CD4-positive, alpha-beta T cell treated with Interferon gamma for 1 hour (primary cell): Measurements from ENCODE around the gene PTPRH.

Source experiments
- DNase-seq: peaks from one replicate; pipeline ENCODE4 v3.0.0-alpha.2; 2020

Gene PTPRH

GRCh38 chr19:55224038-55224665, 14.9 kb upstream of the PTPRH start:
- no peak for DNase-seq

GRCh38 chr19:55223291-55224037, 14.2 kb upstream of the PTPRH start:
- DNase-seq, result no peak

- DNase-seq, result no peak
Observed at GRCh38 chr19:55220525-55220924, 11.2 kb upstream of the PTPRH start.

DNA sequence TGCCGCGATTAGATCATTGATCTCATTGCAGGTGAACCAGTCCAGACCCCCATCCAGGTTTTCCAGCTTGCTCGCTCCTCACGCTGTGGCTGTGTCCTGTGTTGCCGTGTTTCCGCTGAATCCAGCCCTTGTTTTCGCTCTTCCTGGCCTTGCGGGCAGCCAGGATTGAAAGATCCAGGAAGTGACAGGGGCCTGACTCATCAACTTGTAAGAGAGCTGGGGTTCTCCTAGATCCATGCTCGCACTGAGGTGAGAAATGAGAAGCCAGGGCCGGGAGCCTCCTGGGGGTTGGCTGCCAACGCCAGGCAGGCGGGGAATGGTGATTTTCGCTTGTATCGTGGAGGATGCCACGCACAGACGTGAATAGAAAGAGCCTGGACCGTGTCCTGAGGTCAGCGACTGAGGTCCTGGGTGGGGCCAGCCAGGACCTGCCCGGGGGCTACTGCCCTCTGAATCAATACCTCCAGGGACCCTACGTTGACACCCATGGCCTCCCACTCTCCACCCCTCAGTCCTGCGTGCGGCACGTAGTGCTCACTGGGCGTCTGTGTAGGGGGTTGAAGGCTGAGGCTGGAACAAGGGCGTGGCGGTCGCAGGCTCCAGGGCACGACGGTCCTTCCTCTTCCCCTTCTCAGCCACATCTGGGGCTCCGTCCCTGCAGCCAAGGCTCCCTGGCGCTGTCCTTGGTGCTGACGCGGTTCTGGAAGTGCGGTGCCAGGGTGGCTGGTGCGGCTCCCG, 7.3 kb upstream of the PTPRH start:
- peak; percentile 60 for DNase-seq

DNA sequence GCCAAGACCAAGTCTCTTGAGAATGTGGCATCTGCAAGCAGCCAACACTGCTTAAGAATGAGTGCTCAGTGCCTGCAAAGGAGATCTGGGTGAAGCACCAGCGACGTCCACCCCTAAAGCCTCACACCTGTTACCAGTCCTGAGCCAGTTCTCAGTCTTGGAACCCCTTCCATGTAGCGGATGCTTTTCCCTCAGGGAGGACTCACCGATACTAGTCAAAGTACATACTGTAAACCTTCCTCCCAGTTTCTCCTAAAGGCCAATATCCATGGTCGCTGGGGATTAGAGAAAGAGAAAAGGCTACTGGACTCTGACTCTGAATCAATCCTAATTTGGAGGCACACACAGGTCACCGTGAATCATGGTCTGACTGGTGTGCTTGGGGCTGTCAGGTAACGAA, 4.2 kb upstream of the PTPRH start:
- DNase-seq, result no peak

DNA sequence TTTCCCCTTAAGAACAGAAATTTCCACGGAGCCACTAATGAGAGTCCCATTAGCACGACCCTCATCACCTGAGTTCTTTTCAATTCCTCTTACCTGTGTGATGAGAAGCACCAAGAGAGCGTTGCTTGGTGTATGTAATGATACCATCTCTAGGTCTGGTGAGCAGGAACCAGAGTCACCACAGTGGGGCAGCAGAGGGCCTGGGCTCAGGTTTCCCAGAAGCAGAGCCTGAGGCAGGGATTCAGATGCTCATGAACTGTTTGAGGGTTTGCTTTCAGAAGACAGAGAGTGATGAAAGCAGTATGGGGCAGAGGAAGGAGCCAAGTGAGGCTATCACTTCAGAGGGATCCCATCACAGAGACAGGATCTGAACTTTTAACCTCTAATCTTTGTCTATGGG, 3.1 kb upstream of the PTPRH start:
- peak; percentile 28 for DNase-seq

- no peak for DNase-seq
Observed at GRCh38 chr19:55209693-55210472, 582 bp upstream of the PTPRH start.

DNA sequence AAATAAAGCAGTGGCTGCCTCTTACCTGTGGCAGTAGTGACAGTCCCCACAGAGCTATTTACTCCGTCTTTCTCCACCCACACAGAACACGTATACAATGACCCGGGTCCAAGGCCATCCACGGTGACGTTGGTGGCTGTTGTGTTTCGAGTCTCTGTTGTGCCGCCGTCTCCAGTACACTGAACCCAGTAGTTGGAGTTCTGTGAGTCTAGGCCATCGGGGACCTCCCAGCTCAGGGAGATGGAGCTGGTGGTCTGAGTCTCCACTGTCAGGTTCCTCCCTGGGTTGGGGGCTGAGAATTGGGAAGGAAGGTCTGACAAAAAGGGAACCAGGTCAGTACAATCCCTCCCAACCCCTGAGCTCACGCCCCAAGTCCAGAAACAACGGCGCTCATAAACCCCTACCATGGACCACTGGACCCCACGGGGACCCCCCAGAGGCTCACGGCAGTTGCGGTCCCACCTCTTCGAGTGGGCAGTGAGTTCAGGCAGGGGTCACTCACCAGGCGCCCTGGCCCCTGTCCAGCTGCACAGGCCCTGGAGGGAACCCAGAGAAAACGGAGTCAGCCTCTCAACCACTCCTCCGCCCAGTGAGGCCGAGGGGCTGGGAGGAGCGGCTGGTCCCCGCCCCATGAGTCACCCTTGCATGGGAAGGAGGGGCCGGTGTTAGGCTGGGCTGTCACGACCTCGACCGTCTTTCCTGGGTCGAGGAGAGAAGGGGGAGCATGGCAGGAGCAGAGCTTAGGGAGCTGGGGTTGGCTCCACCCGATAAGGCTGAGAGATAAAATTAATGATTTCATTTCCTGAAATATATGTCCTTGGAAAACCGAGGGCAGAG, 2.4 kb downstream of the PTPRH start:
- peak; percentile 45 for DNase-seq

DNA sequence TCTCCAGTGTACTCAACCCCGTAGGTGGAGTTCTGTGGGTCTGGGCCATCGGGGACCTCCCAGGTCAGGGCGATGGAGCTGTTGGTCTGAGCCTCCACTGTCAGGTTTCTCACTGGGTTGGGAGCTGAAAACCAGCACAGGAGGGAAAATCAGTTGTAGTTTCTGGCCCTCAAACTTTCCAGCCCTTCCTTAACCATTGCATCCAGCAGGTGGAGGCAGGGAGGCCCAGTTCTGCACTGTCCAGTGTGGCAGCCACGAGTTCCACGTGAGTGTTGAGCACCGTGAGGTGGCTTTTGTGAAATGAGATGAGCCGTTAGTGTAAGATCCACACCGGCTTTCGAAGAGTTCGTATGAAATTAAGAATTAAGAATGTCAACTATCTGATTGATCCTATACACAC, 7.1 kb downstream of the PTPRH start:
- peak; percentile 9 for DNase-seq

- no peak for DNase-seq
Observed at GRCh38 chr19:55199620-55200204, 9.6 kb downstream of the PTPRH start.

GRCh38 chr19:55198651-55199050, 10.7 kb downstream of the PTPRH start:
- no peak for DNase-seq

DNA sequence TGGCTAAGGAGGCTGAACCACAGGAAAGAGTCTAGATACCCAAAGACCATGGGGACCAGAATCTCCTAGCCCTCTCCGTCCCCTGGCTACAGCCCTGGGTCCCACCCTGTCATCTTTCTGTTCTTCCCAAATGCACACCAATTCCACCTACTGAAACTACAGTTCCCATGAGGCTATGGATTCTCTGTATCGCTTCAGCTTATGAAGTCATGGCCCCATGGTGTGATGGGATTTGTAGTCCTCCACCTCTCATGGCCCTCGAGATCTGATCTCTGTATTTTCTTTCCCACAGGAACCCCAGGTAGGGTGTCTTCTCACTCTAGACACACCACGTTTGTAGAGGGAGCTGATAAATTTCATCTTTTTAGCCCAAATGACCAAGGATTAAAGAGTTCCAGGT, 11.8 kb downstream of the PTPRH start:
- no peak for DNase-seq

DNA sequence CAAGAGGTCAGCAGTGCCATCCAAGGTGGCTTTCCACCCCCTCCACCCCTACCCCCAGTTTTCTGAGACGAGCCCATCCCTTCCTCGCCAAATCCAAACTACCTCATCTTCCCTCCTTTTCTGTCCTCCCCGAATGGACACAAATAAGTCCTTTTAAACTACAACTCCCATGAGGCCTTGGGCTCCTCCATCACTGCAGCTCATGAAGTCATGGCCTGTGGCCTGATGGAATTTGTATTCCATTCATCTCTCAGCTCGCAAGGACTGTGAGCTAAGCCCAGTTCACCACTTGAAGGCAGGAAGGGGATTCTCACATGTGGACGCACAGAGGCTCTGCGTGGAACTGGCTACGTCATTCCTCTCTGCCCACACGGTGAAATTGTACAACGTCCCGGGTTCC, 12.5 kb downstream of the PTPRH start:
- no peak for DNase-seq

DNA sequence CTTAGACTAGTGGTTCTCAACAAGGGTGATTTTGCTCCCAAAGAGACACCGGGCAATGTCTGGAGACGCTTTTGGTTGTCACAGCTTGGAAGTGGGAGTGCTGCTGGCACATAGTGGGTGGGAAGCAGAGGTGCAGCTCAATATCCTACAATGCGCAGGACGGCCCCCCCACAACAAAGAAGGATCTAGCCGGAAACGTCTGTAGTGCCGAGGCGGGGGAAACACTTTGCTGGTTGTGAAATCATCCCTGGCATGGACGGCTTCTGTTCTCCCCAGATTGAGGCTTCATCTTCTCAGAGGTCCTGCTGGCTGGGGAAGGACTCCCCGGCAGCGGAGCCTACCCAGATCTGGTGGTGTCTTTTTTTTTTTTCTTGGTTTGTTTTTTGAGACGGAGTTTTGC, 15.8 kb downstream of the PTPRH start:
- DNase-seq, result no peak

DNA sequence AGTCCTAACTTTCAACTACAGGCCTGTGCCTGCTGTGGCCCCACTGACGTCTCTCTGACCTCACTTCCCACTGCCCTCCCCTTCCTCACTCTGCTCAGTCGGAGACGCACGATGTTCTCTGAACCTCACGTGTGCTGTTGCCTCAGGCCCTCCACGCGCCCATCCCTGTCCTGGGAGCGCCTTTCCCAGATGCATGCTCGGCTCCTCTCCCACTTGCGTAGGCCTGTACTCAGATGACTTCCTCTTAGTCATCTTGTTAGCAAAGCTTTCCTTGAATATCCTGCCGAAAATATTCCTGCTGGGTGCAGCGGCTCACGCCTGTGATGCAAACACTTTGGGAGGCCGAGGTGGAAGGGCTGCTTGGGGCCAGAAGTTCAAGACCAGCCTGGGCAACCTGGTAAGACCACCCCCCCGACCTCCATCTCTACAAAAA, 19.9 kb downstream of the PTPRH start:
- no peak for DNase-seq

DNA sequence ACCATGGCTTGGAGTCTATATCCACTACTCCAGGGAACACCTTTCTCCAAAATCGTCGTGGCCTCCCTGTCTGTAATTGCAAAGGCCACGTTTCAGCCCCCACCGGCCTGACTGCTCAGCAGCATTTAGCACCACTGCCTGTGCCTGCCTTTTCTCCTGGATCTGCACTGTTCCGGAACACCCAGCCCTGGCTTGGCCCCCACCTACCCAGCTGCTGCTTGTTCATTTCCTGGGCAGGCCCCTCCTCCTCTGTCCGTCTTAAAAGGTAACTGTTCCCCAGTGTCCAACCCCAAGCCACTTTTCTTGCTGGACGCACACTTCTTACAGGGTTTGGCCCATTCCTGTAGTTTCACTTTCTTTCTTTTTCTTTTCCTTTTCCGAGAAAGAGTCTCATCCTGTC, 20.7 kb downstream of the PTPRH start:
- no peak for DNase-seq

GRCh38 chr19:55186080-55186479, 23.2 kb downstream of the PTPRH start:
- no peak for DNase-seq

DNA sequence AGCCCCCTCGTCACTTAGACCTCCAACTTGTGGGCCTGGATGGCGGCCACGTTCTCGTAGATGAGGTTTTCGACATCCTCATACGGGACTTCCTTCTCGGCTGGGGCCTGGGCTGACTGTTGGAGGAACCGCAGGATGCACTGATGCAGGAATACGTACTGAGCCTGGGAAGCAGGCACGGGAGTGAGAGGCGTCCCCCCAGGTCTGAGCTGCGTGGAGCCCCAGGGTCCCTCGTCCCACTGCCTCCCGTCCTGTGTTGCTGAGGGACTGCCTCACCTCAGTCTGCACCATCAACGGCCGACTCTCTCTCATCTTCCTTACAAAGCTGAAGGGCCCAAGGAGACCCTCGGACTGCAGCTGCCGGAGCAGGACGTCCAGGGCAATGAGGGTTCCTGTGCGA, 27.6 kb downstream of the PTPRH start:
- DNase-seq, result no peak

DNA sequence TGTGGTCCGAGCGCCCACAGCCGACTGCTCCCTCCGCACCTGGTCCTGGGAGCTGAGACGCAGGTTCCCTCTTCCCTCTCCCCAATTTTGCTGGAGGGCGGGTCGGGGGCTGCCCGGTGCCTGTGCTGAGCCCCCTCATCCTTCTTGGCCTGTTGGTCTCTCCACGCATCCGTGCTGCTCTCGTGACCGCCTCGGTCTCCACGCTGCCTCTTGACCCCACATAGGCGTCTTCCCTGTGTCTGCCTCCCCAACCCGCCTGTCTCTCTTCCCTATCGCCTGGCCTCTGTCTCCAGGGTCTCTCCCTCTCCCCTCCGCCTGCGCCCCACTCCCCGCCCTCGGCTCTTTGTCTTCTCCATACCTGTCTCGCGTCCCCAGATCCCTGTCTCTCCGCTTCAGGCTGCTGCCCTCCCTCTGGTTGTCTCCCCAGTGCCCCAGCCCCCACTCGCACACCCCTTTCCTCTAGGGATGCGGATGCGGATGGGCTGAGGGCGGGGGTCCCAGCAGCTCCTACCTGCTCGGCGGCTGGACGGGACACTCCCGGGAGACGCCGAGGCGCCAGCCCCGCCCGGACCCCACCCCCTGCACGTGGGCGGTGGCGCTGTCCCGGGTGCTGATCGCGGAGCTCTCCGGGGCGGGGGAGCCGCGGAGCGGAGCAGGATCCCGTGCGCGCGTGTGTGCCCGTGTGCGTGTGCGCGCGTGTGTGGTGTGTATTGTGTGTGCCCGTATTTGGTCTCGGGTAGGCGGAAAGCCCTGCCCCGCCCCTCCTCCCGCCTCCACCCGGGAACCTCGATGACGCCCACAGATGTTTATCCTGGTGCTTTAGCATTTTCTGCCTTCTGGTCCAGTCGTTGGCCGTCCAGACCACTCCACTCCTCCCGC, 29.5 kb downstream of the PTPRH start, which contains the start of gene SYT5:
SYT5 (minus strand) TSS at position 684 of the 879 bp plus-strand sequence. CDS start 1,248 bp downstream, outside the sequence.
- peak; percentile 40 for DNase-seq

DNA sequence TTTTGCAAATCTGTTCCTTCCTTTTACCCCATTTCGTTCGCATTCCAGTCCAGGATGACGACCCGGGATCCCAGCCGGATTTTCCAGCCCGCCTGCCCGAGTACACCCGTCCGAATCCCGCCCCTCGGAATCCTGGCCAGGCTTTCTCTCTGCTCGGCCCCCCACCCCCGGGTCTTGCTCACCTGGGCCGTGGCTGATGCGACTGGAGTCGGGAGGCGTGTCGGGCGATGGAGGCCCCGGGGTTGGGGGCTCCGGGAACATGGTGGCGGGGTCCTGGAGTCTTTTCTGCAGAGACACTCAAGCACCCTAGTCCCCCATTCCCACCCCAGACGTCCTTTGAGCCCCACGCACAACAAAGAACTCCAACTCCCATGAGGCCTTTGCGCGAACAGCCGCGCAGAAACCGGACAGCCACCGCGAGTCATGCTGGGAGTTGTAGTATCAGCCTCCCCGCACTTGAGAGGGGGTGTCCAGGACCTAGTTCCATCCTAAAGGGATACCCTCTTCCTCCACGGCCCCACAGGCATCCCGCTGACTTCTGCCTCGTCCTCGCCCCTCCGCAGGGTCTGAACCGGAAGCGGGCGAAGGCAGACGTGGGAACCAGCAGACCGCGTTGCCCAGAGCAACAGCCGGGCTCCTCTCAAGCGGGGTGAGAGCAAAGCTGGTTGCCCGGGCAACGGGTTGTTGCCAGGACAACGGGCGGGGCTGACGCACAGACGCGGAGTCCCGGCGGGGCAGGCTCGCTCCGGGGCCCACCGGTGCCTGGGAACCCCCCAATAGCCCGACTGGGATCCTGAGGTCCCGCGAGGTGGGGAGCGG, 30.3 kb downstream of the PTPRH start:
- peak; percentile 96 for DNase-seq
